Glomerular endothelial cell (primary cell): ENCODE results near the gene CDC37L1. TPM values are rescaled to one million over a fixed set of nuclear protein-coding genes. Genes with fewer than 3 reads are reported as not detected.
A peak's percentile ranks its signal among the peaks of the same experiment; 100 is the strongest.
"Not testable (repeated sequence)": the region's sequence is repeated elsewhere in the genome, so short reads cannot be mapped to it uniquely, and the experiment has no call there.

Experiments
- DNase-seq: peaks from one replicate; pipeline ENCODE4 v3.0.0-alpha.2; 2011; ENCODE audit warnings: low read depth, low spot score; ENCODE audit errors: extremely low read depth
- total RNA-seq: library from RNA; depleted of rRNA; stranded (reverse); fragments of >200 nt; gene quantifications from 2 replicates; pipeline ENCODE4 v1.2.3, GENCODE V29; 2015

Gene CDC37L1
- 4.9 and 7.4 TPM in 2 replicates for total RNA-seq

GRCh38 chr9:4679268-4680172, at the start of gene CDC37L1:
Gene CDC37L1, plus strand, starts transcription at chr9:4679569. Its CDS starts 199 bp downstream, at chr9:4679768.
- DNase-seq = peak; percentile 66

DNA sequence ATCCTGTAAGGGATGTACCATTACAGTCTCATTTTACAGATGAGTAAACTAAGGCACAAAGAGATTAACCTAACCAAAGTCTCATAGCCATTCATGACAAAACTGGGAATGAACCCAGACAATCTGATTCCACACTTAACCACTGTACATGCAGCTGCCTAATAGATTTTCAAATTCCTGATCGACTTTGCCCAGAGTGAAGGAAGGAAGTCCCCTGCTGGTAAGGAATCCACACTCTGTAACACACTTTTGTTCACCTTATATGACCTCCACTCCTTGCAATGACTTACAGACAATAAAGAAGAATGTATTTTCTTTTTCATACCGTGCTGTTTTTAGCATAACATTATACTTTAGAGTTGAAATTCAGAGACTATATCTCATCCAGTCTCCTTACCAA, 48.5 kb upstream of the CDC37L1 start:
- no peak for DNase-seq

GRCh38 chr9:4638968-4639367, 40.4 kb upstream of the CDC37L1 start:
- DNase-seq = no peak

GRCh38 chr9:4639420-4639819, 39.9 kb upstream of the CDC37L1 start:
- DNase-seq = no peak

DNA sequence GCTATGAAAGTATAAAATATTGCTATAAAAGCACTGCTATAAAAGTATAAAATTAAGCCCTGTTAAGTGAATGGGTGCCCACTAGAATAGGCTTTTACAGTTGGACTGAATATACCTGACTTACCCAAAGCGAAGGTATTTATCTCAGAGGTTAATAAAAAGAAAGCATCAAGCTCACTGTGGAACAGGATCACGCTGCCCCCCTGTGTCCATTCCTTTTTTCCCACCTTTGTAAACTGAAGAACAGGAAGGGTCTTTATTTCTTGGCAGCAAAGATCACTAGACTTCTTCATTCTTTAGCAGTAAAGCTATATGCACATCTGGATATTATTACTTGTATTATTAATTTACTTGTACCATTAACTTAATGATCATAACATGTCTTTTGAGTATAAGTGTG, 39.3 kb upstream of the CDC37L1 start:
- peak; percentile 18 for DNase-seq

GRCh38 chr9:4642351-4642750, 37.0 kb upstream of the CDC37L1 start:
- DNase-seq = no peak

DNA sequence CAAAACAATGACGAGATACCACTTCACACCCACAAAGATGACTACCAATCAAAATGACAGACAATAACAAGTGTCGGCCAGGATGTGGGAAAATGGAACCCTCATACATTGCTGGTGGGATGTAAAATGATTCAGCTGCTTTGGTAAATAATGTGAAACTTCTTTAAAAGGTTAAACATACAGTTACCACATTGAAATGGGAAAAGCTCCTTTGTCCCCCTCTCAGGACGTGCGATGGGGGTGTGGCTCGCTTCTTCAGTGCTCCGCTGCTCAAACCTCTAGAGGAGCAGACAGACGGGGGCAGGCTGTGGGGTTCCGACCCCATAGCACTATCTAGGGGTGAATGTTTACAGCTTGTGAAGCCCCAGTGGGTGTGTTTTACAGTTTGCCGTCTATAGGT, 25.3 kb upstream of the CDC37L1 start:
- no peak for DNase-seq

DNA sequence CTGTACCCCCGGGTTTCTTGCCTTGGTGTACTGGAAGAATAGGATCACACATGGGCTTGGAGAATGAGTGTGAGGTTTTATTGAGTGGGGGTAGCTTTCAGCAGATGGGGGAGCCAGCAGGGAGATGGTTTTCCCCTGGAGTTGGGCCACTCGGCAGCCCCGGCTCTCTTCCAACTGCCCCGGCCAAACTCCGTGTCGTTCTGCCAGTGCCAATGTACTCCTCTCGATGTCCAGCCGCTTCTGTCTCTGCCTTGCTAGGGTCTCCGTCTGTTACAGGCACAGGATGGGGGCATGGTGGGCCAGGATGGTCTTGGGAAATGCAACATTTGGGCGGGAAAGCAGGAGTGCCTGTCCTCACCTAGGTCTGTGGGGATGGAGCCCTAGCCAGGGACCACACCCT, 24.8 kb upstream of the CDC37L1 start:
- DNase-seq = no peak

DNA sequence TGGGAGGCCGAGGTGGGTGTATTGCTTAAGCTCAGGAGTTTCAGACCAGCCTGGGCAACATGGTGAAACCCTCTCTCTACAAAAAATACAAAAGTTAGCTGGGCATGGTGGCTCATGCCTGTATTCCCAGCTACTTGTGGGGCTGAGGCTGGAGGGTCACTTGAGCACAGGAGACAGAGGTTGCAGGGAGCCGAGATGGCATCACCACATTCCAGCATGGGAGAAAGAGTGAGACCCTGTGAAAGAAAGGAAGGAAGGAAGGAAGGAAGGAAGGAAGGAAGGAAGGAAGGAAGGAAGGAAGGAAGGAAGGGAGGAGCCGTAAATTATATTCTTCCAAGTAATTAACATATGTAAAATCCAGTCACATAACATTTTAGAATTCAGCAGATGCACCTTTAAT, 23.2 kb upstream of the CDC37L1 start:
- not testable (repeated sequence) for DNase-seq

DNA sequence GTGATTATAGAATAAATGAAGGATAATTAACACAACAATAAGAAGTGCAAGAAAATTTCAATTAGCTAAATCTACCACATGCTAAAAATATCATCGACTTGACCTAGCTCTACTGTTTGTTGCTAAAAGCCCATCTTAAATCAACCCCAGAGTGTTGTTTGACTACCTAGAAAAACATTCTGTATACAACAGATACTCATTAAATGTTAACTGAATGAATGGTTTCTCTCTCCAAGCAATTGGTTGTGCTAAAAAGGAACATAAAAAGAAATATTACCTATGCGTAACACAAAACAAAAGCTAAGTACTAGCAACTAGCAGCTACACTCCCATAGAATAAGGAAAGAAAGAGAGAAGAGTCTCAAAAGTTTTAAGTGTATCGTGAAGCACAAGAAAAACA, 22.7 kb upstream of the CDC37L1 start:
- no peak for DNase-seq

DNA sequence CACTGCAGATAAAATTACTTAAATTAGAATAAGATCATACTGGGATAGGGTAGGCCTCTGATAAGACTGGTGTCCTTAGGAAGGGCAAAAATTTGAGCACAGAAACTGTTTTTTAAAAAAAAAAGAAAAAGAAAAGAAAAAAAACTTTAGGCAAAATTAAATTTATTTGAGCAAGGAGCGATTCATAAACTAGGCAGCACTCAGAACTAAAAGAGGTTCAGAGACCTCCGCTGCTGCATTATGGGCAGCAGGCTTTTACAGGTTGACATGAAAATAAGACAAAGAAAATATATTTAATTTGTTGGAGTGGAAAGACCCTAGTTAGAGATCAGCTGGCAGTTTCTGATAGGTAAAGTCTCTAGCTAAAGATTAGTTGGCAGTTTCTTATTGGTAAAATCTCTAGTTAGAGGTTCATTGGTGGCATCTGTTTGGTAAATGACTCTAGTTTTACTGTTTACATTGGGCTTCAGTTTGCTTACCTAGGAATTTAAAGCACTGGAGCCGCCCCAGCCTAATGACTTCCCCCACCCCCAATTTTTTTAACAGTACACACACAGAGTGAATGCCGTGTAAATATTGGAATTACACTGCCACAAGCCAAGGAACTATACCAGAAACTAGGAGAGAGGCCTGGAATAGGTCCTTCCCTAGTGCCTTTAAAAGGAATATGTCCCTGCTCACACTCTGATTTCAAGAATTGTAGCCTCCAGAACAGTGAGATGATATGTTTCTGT, 21.8 kb upstream of the CDC37L1 start:
- no peak for DNase-seq

DNA sequence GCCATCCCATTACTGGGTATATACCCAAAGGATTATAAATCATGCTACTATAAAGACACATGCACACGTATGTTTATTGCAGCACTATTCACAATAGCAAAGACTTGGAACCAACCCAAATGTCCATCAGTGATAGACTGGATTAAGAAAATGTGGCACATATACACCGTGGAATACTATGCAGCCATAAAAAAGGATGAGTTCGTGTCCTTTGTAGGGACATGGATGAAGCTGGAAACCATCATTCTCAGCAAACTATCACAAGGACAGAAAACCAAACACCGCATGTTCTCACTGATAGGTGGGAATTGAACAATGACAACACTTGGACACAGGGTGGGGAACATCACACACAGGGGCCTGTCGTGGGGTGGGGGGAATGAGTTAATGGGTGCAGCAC, 18.7 kb upstream of the CDC37L1 start:
- not testable (repeated sequence) for DNase-seq

GRCh38 chr9:4661165-4661564, 18.2 kb upstream of the CDC37L1 start:
- DNase-seq = no peak

DNA sequence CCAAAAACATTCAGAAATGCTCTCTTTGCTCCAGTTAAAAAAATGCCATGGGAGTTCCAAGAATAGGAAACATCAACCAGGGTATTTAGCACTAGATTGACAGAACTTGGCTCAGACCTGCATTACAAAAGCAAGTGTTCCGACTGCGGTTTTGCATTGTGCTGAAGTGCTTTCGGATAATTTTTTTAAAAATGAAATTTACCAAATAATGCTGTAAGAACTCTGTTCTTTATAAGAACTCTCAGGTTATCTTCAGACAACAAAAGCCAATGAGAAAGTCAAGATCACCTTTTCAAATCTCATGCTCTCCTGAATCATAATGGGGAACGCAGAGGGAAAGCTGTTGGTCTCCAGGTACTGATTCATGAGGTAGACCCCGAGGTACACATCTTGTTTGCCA, 17.8 kb upstream of the CDC37L1 start:
- no peak for DNase-seq

DNA sequence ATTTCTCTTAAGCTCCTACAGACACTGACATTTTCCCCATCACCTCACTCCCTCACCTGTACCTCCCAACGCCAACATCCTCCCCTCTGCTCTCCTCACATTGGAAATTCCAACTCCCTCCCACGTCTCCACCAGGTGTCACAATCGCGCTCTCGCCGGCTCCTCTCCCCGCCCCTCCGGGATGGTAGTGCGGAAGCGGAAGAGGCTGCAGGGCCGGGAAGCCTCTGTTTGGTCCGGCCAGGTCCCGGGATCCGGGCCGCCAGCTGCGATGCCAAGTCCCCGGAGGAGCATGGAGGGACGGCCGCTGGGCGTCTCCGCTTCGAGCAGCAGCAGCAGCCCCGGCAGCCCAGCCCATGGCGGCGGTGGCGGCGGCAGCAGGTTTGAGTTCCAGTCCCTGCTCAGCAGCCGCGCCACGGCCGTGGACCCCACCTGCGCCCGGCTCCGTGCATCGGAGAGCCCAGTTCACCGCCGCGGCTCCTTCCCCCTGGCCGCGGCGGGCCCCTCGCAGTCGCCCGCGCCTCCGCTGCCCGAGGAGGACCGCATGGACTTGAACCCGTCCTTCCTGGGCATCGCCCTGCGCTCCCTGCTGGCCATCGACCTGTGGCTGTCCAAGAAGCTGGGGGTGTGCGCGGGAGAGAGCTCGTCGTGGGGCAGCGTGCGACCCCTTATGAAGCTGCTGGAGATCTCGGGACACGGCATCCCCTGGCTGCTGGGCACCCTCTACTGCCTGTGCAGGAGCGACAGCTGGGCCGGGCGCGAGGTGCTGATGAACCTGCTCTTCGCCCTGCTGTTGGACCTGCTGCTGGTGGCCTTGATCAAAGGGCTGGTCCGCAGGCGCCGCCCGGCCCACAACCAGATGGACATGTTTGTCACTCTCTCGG, 17.0 kb upstream of the CDC37L1 start, which contains the start of gene PLPP6:
TSS of gene PLPP6 (plus strand) at position 187 of the 881 bp plus-strand sequence. CDS start at position 269, 82 bp downstream.
- no peak for DNase-seq

- no peak for DNase-seq
Observed at GRCh38 chr9:4662989-4663792, 16.2 kb upstream of the CDC37L1 start.

DNA sequence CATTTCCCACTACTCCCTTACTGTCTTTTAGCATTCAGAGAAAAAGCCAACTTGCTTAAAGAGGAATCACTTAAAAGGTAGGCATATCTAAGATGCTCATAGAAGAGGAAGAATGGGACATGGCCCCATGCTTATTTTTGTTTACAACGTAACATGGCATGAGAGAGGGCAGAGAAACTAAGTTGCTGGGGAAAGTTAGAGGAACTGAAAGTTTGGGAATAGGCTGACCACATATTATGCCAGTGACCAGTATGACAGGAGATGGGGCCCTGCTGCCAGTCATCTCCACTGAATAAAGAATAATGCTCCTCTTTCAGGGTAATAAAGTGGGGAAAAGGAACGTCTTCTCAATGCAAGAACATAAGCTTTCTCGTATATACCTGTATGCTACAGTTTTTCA, 15.4 kb upstream of the CDC37L1 start:
- DNase-seq = no peak

GRCh38 chr9:4665357-4665756, 14.0 kb upstream of the CDC37L1 start:
- DNase-seq = no peak

DNA sequence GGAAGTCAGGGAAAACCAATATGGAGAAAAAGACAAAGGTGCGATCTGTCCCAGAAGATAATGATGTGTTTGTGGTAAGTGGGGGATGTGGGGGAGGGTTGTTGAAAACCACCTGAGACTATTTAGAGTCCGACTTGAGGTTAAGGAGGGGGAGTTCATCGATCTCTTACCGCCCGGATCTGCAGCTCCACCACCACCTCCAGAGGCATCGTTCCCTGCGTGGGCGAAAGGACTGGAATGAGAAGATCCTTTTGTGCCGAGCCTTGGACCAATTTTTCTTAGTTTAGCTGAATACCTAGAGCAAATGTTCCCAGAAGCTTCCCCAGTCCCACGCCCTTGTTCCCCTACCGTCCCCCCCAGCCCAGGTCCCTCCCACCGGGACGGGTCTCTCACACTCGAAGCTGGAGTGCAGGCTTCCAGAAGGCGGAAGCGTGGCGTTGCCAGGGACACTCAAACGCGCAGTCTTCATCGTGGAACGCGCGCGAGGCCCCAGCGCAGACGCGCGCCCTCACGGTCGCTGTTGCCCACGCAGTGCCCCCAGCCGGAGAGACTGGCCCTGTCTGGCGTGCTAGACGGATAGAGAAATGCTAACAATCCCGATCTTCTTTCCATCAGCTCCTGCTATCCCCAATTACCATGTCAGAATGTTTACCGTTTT, 13.2 kb upstream of the CDC37L1 start, which contains the start of gene SPATA6L:
TSS of gene SPATA6L (minus strand) at position 439 of the 658 bp plus-strand sequence. CDS start at position 209, 230 bp downstream.
- DNase-seq = no peak
